HG02852 (cell line): Measurements from ENCODE around the gene TMEM244.
"Not testable (repeated sequence)": the region's sequence is repeated elsewhere in the genome, so short reads cannot be mapped to it uniquely, and the experiment has no call there.

Experiments used
- ATAC-seq: cut with Tn5 transposase; IDR thresholded peaks from one replicate; pipeline ENCODE4 v1.9.1; 2021; ENCODE audit warnings: mild to moderate bottlenecking, moderate library complexity; ENCODE audit not compliant: unreplicated experiment

The TMEM244 gene

GRCh38 chr6:129871221-129871620 lies 10.1 kb upstream of the TMEM244 start:
- no peak for ATAC-seq

- no peak for ATAC-seq
These were observed 6.3 kb upstream of the TMEM244 start for GRCh38 chr6:129867403-129867802.

GRCh38 chr6:129866688-129867087 lies 5.6 kb upstream of the TMEM244 start:
- no peak for ATAC-seq

GRCh38 chr6:129866256-129866655 lies 5.1 kb upstream of the TMEM244 start:
- no peak for ATAC-seq

- ATAC-seq = no peak
These were observed 3.9 kb upstream of the TMEM244 start for GRCh38 chr6:129865013-129865412.

- ATAC-seq = no peak
These were observed 2.5 kb upstream of the TMEM244 start for GRCh38 chr6:129863664-129864063.

- ATAC-seq = no peak
These were observed 1.6 kb downstream of the TMEM244 start for GRCh38 chr6:129859524-129859923.

GRCh38 chr6:129857838-129858237 lies 3.3 kb downstream of the TMEM244 start:
- ATAC-seq = no peak

GRCh38 chr6:129853996-129854711 lies 7.0 kb downstream of the TMEM244 start:
- ATAC-seq = no peak

GRCh38 chr6:129852257-129852858 lies 8.8 kb downstream of the TMEM244 start:
- no peak for ATAC-seq

GRCh38 chr6:129849456-129849855 lies 11.7 kb downstream of the TMEM244 start:
- ATAC-seq = no peak

GRCh38 chr6:129846761-129847160 lies 14.4 kb downstream of the TMEM244 start:
- ATAC-seq = no peak

- no peak for ATAC-seq
These were observed 15.4 kb downstream of the TMEM244 start for GRCh38 chr6:129845696-129846095.

GRCh38 chr6:129844118-129844891 lies 16.8 kb downstream of the TMEM244 start:
- ATAC-seq = no peak

- ATAC-seq = no peak
These were observed 17.5 kb downstream of the TMEM244 start for GRCh38 chr6:129843573-129843972.

GRCh38 chr6:129842881-129843409 lies 18.2 kb downstream of the TMEM244 start:
- ATAC-seq = no peak

- no peak for ATAC-seq
These were observed 19.0 kb downstream of the TMEM244 start for GRCh38 chr6:129842137-129842536.

GRCh38 chr6:129839562-129839961 lies 21.6 kb downstream of the TMEM244 start:
- not testable (repeated sequence) for ATAC-seq

- no peak for ATAC-seq
These were observed 25.4 kb downstream of the TMEM244 start for GRCh38 chr6:129835691-129836090.

GRCh38 chr6:129832299-129832698 lies 28.8 kb downstream of the TMEM244 start:
- no peak for ATAC-seq

- no peak for ATAC-seq
These were observed 32.9 kb downstream of the TMEM244 start for GRCh38 chr6:129828229-129828628.

GRCh38 chr6:129818251-129818650 lies 42.9 kb downstream of the TMEM244 start:
- no peak for ATAC-seq
